ENCODE results near the gene PER3.

DNA sequence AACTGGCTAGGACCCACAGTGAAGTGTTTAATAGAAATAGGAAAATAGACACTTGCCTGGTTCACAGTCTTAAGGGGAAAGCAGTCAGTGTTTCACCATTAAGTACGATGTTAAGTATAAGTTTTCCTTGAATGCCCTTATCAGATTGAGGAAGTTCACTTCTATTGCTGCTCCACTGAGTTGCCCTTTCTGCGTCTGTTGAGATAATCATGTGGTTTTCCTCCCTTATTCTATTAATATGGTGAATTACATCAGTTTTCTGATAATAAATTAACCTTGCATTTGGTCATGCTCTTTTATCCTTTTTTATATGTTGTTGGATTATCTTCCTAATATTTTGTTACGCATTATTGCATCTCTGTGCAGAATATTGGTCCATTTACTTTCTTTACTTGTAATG, 47.4 kb downstream of the PER3 start:
- TF ChIP-seq, protein P1, sequence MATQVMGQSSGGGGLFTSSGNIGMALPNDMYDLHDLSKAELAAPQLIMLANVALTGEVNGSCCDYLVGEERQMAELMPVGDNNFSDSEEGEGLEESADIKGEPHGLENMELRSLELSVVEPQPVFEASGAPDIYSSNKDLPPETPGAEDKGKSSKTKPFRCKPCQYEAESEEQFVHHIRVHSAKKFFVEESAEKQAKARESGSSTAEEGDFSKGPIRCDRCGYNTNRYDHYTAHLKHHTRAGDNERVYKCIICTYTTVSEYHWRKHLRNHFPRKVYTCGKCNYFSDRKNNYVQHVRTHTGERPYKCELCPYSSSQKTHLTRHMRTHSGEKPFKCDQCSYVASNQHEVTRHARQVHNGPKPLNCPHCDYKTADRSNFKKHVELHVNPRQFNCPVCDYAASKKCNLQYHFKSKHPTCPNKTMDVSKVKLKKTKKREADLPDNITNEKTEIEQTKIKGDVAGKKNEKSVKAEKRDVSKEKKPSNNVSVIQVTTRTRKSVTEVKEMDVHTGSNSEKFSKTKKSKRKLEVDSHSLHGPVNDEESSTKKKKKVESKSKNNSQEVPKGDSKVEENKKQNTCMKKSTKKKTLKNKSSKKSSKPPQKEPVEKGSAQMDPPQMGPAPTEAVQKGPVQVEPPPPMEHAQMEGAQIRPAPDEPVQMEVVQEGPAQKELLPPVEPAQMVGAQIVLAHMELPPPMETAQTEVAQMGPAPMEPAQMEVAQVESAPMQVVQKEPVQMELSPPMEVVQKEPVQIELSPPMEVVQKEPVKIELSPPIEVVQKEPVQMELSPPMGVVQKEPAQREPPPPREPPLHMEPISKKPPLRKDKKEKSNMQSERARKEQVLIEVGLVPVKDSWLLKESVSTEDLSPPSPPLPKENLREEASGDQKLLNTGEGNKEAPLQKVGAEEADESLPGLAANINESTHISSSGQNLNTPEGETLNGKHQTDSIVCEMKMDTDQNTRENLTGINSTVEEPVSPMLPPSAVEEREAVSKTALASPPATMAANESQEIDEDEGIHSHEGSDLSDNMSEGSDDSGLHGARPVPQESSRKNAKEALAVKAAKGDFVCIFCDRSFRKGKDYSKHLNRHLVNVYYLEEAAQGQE (IDR thresholded peaks at IDR 0.05): no peak
- TF ChIP-seq CTCF (IDR thresholded peaks at IDR 0.05; ENCODE audit: low read depth, low read length, missing input control) (no peak), YY1 (IDR thresholded peaks at IDR 0.05) (no peak), MAX (IDR thresholded peaks at IDR 0.05) (no peak), SP1 (IDR thresholded peaks at IDR 0.05) (no peak), GABPA (IDR thresholded peaks at IDR 0.05 in 1 of 2, conservative IDR thresholded peaks at IDR 0.05 in 1 of 2) (no peak), ATF3 (IDR thresholded peaks at IDR 0.05) (no peak), RAD21 (IDR thresholded peaks at IDR 0.05) (no peak), ZBTB33 (IDR thresholded peaks at IDR 0.05) (no peak), FOXA1 (IDR thresholded peaks at IDR 0.05) (no peak), JUND (IDR thresholded peaks at IDR 0.05) (no peak), TAF1 (conservative IDR thresholded peaks at IDR 0.05) (no peak), FOXA2 (IDR thresholded peaks at IDR 0.05) (no peak), EGR1 (IDR thresholded peaks at IDR 0.05; ENCODE audit: low read depth in 2 of 2) (no peak)
